A549 (cell line): ENCODE data around the gene SCUBE1.

Experiments used
- CTCF ChIP-seq: fragments of >200 bp; sonication (Bioruptor Twin); formaldehyde crosslinking; IDR thresholded peaks from 3 replicates; pipeline ENCODE4 v1.5.1; 2016
- HDAC2 ChIP-seq: fragments of 200-600 bp; sonication (generic); IDR thresholded peaks from 2 replicates; pipeline ENCODE4 v1.6.1; 2016
- HMGXB4 ChIP-seq: fragments of 250-450 bp; sonication (Bioruptor Pico); IDR thresholded peaks from 2 replicates; pipeline ENCODE4 v1.5.0; 2021; ENCODE audit warnings: mild to moderate bottlenecking, moderate library complexity, borderline replicate concordance
- JUN ChIP-seq, 2 experiments: fragments of >200 bp; sonication (Bioruptor Twin); formaldehyde crosslinking; IDR thresholded peaks; 2 replicates in 1 of 2; 3 replicates in 1 of 2; pipeline ENCODE4 v1.6.1; 2016 to 2017
- JUNB ChIP-seq: fragments of >200 bp; sonication (Bioruptor Twin); formaldehyde crosslinking; IDR thresholded peaks from 2 replicates; pipeline ENCODE4 v1.6.1; 2016
- MYC ChIP-seq: IDR thresholded peaks from 2 replicates; pipeline ENCODE4 v1.6.1; 2012; ENCODE audit warnings: mild to moderate bottlenecking, inconsistent platforms, low read length, improper control_type of control experiment, borderline replicate concordance
- NFE2L2 ChIP-seq: fragments of 150-350 bp; conservative IDR thresholded peaks from 2 replicates; pipeline ENCODE4 v1.6.1; 2014; ENCODE audit warnings: low read length
- NPAS2 ChIP-seq: fragments of 250-450 bp; sonication (Bioruptor Pico); IDR thresholded peaks from 2 replicates; pipeline ENCODE4 v1.8.0; 2022; ENCODE audit warnings: mild to moderate bottlenecking, moderate library complexity, borderline replicate concordance
- NR3C1 ChIP-seq: fragments of >200 bp; sonication (Bioruptor Twin); formaldehyde crosslinking; IDR thresholded peaks from 3 replicates; pipeline ENCODE4 v1.6.1; 2017
- POLR2A ChIP-seq: IDR thresholded peaks from 2 replicates; pipeline ENCODE4 v1.6.1; 2012; ENCODE audit warnings: mild to moderate bottlenecking, low read length
- RAD21 ChIP-seq, 2 experiments: fragments of >200 bp in 1 of 2; sonication (Bioruptor Twin) in 1 of 2; formaldehyde crosslinking in 1 of 2; IDR thresholded peaks in 1 of 2; conservative IDR thresholded peaks in 1 of 2; 2 replicates in 1 of 2; 3 replicates in 1 of 2; pipeline ENCODE4 v1.6.1; 2012 to 2018; ENCODE audit warnings: inconsistent platforms in 1 of 2
- RFX5 ChIP-seq: fragments of 450-650 bp; IDR thresholded peaks from 2 replicates; pipeline ENCODE4 v1.7.1; 2014; ENCODE audit warnings: antibody characterized with exemption, mild to moderate bottlenecking, moderate library complexity
- SREBF2 ChIP-seq: fragments of 450-650 bp; IDR thresholded peaks from 2 replicates; pipeline ENCODE4 v1.6.1; 2014; ENCODE audit warnings: mild to moderate bottlenecking, moderate library complexity

GRCh38 chr22:43337385-43337784, 5.8 kb downstream of the SCUBE1 start:
- TF ChIP-seq CTCF, result no peak
- TF ChIP-seq SREBF2, result no peak
- TF ChIP-seq MYC, result no peak
- no peak for TF ChIP-seq HMGXB4
- no peak for TF ChIP-seq POLR2A
- no peak for TF ChIP-seq JUN (IDR thresholded peaks at IDR 0.05)
- no peak for TF ChIP-seq RAD21 (conservative IDR thresholded peaks at IDR 0.05 in 1 of 2, IDR thresholded peaks at IDR 0.05 in 1 of 2)
- no peak for TF ChIP-seq NR3C1
- no peak for TF ChIP-seq NPAS2 (CRISPR knock-in tag)
- TF ChIP-seq JUNB, result no peak
- TF ChIP-seq HDAC2, result no peak
- TF ChIP-seq RFX5, result no peak
- no peak for TF ChIP-seq NFE2L2
